Body of pancreas (tissue), 4 donors: ENCODE measurements around the gene GPATCH2.

Source experiments
- CTCF ChIP-seq, 7 experiments: fragments of 450-650 bp in 4 of 7; fragments of 200-600 bp in 3 of 7; sonication (generic) in 3 of 7; IDR thresholded peaks; one replicate each; pipeline ENCODE4 v1.5.1; 2016 to 2019; ENCODE audit warnings: antibody characterized with exemption in 7 of 7
- POLR2A ChIP-seq, 3 donors: fragments of 450-650 bp; IDR thresholded peaks; one replicate each; pipeline ENCODE4 v1.6.1; 2016; ENCODE audit warnings: antibody characterized with exemption in 3 of 3, mild to moderate bottlenecking in 2 of 3

GRCh38 chr1:217453816-217454215 lies 177.1 kb downstream of the GPATCH2 start:
- TF ChIP-seq CTCF (IDR thresholded peaks at IDR 0.05) (no peak), POLR2A (IDR thresholded peaks at IDR 0.05) (no peak)
